Endothelial cell of coronary artery (primary cell): ENCODE data around the gene GABRG3. TPM values are rescaled to one million over a fixed set of nuclear protein-coding genes. Genes with fewer than 3 reads are reported as not detected.

Experiments
- total RNA-seq: library from RNA; depleted of rRNA; stranded (reverse); fragments of >200 nt; gene quantifications from 2 replicates; pipeline ENCODE4 v1.2.3, GENCODE V29; 2014

Gene GABRG3
- total RNA-seq: not detected in 2 replicates

GRCh38 chr15:26970712-26971210 lies at the start of gene GABRG3:
GABRG3 (plus strand) TSS chr15:26971181.

Other genes starting within 250 kb of the GABRG3 start
- under 0.01 TPM in 1 of 2 replicates, not detected in the other for gene GABRB3, start 198.1 kb upstream of the GABRG3 start, total RNA-seq
- not detected in 2 replicates for gene GABRA5, start 104.1 kb upstream of the GABRG3 start, total RNA-seq